Stomach (tissue), 4 donors: Measurements from ENCODE around the gene RSAD1.

ENCODE experiments used
- CTCF ChIP-seq, 7 experiments: fragments of 450-650 bp in 4 of 7; fragments of 200-600 bp in 3 of 7; sonication (generic) in 3 of 7; IDR thresholded peaks; one replicate each; pipeline ENCODE4 v1.5.1; 2016 to 2019; ENCODE audit warnings: antibody characterized with exemption in 7 of 7, control low read depth in 2 of 7, mild to moderate bottlenecking in 1 of 7
- EP300 ChIP-seq: sonication (generic); formaldehyde crosslinking; IDR thresholded peaks from one replicate; pipeline ENCODE4 v1.6.1; 2017; ENCODE audit warnings: antibody characterized with exemption
- POLR2A ChIP-seq, 4 donors: fragments of 450-650 bp; IDR thresholded peaks; one replicate each; pipeline ENCODE4 v1.6.1; 2016; ENCODE audit warnings: antibody characterized with exemption in 4 of 4, control low read depth in 2 of 4, mild to moderate bottlenecking in 1 of 4, moderate library complexity in 1 of 4
- POLR2AphosphoS5 ChIP-seq, 3 donors: sonication (generic); formaldehyde crosslinking; IDR thresholded peaks; one replicate each; pipeline ENCODE4 v1.6.1; 2016; ENCODE audit warnings: antibody characterized with exemption in 3 of 3

- TF ChIP-seq EP300 (no peak), POLR2AphosphoS5 (IDR thresholded peaks at IDR 0.05) (no peak), CTCF (IDR thresholded peaks at IDR 0.05) (no peak), POLR2A (IDR thresholded peaks at IDR 0.05) (no peak)
These were observed 1.9 kb upstream of the RSAD1 start for GRCh38 chr17:50476545-50477315.
